Bronchial epithelial cell (primary cell): Measurements from ENCODE around the gene GNPAT. TPM values are rescaled to one million over a fixed set of nuclear protein-coding genes. Genes with fewer than 3 reads are reported as not detected.

Experiments used
- DNase-seq: peaks from one replicate; pipeline ENCODE4 v3.0.0-alpha.2; 2010; ENCODE audit warnings: low read depth
- FAIRE-seq: peaks from 2 replicates; lab custom pipeline; 2011; peaks lifted over from hg19 to GRCh38; lab: Jason Lieb, UNC
- H3K27me3 ChIP-seq: 2 replicates; pipeline ENCODE4 v1.5.1; 2011; ENCODE audit warnings: low read length; ENCODE audit not compliant: control insufficient read depth, insufficient read depth
- H3K36me3 ChIP-seq: 2 replicates; pipeline ENCODE4 v1.5.1; 2011; ENCODE audit warnings: low read length; ENCODE audit not compliant: control insufficient read depth, insufficient read depth
- H3K4me3 ChIP-seq: 2 replicates; pipeline ENCODE4 v1.5.1; 2011; ENCODE audit warnings: mild to moderate bottlenecking, low read depth, low read length, control low read depth
- CTCF ChIP-seq: IDR thresholded peaks from 2 replicates; pipeline ENCODE4 v1.5.1; 2011; ENCODE audit warnings: mild to moderate bottlenecking, moderate library complexity, low read length, control low read depth, inconsistent platforms; ENCODE audit not compliant: insufficient read depth, severe bottlenecking
- total RNA-seq: library from RNA; depleted of rRNA; stranded (reverse); fragments of >200 nt; gene quantifications from 2 replicates; pipeline ENCODE4 v1.2.1, GENCODE V29; 2014

GNPAT gene
- total RNA-seq, 1 donor from 2014 or later = 48.7 TPM

DNA sequence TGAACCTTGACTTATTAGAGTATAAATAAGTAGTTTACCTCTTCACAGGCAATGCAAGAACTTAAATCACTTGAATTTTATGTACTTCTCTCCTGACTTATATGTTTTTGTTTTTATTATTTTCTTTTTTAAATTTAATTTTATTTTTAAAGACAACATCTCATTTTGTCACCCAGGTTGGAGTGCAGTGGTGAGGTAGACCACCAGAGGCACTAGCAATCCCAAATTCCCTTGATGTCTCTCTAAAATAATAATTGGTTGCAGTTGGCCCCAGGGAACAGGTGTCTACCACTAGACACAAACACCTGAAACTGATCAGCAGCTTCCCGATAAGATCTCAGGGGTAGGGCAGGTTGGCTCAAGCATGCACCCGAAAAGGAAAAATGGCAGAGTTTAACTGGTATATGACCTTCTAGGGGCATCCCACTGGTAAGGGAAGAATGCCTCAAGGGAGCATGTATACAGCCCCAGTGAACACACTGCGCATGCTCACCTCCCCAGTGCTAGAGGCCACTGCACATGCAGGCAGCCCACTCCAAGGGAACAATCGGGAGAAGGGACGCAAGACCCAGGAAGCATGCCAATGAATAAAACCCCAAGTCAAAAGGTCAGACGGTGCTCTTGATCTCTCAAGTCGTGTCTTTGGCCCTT, 82.0 kb downstream of the GNPAT start:
- FAIRE-seq (no peak), DNase-seq (no peak)
- TF ChIP-seq CTCF = no peak
- H3K36me3 ChIP-seq = no peaks in the 10 kb centered on the region
- H3K4me3 ChIP-seq = no peak overlapping the region
- no peaks in the 10 kb centered on the region for H3K27me3 ChIP-seq

DNA sequence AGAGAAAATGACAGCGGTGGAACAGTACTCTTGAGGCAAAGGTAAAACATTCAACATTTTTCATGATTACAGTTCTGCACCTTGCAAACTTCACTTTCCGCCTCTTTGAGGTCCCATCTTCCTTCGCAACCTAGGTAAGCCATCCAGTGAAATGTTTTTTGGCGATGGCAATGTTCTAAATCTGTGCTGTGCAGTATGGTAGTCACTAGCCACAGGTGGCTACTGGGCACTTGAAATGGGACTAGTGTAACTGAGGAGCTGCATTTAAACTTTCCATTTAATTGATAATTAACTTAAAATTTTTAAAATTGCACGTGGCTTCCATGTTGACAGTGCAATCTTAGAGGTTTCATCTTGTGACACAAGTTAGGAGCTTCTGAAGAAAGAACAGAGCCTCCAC, 83.6 kb downstream of the GNPAT start:
- H3K4me3 ChIP-seq = no peak overlapping the region

DNA sequence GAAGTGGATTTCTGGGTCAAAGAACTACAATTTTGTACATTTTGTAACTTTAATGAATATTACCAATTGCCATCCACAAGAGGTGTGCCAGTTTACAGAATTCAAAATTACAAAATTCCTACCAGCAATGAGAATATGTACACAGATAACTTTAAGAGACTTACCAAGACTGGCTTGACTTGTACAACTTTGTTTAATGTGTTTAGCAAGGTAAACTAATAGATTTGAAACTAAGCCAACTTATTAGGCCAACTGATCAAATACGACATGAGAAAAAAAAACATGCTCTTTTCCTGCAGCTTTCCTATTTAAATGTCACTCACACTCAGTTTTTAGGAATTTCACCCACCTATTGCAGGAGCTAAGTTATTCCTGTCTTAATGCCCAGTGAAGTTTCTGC, 85.2 kb downstream of the GNPAT start:
- DNase-seq (no peak), FAIRE-seq (no peak)
- H3K36me3 ChIP-seq = no peaks in the 10 kb centered on the region
- TF ChIP-seq CTCF = no peak
- H3K4me3 ChIP-seq = no peak overlapping the region
- no peaks in the 10 kb centered on the region for H3K27me3 ChIP-seq

More for the DNA sequence above, 83.6 kb downstream of the GNPAT start:
- no peak for FAIRE-seq
- TF ChIP-seq CTCF = no peak
- no peak for DNase-seq
- no peaks in the 10 kb centered on the region for H3K27me3 ChIP-seq
- no peaks in the 10 kb centered on the region for H3K36me3 ChIP-seq

Other genes with a start within 250 kb of the GNPAT start
- 8.6 and 10.8 TPM in 2 replicates for gene FAM89A, start 201.0 kb upstream of the GNPAT start, total RNA-seq
- gene TRIM67, start 79.2 kb upstream of the GNPAT start, total RNA-seq = not detected in 2 replicates
- gene EXOC8, start 96.6 kb downstream of the GNPAT start, total RNA-seq = 17.4 and 19.5 TPM in 2 replicates
- gene SPRTN, start 97.1 kb downstream of the GNPAT start, total RNA-seq = 14.2 and 14.5 TPM in 2 replicates
- gene EGLN1, start 181.1 kb downstream of the GNPAT start, total RNA-seq = 31.9 and 44.0 TPM in 2 replicates